Fibroblast of lung (primary cell): ENCODE data around the gene SUV39H1. TPM values are rescaled to one million over a fixed set of nuclear protein-coding genes. Genes with fewer than 3 reads are reported as not detected.
A peak's percentile ranks its signal among the peaks of the same experiment; 100 is the strongest.

Source experiments
- DNase-seq, 2 donors: peaks; one replicate each; pipeline versions ENCODE4 v3.0.0 to v3.0.0-alpha.2; 2010; ENCODE audit warnings: low read depth in 2 of 2
- H2AFZ ChIP-seq: 2 replicates; pipeline ENCODE4 v1.5.1; 2012; ENCODE audit warnings: low read length, control low read depth, inconsistent platforms
- H3K27ac ChIP-seq: 2 replicates; pipeline ENCODE4 v1.5.1; 2011; ENCODE audit warnings: low read length, control low read depth; ENCODE audit not compliant: insufficient read depth
- H3K27me3 ChIP-seq: 2 replicates; pipeline ENCODE4 v1.5.1; 2011; ENCODE audit warnings: mild to moderate bottlenecking, low read length; ENCODE audit not compliant: control insufficient read depth, insufficient read depth
- H3K36me3 ChIP-seq: 2 replicates; pipeline ENCODE4 v1.5.1; 2011; ENCODE audit warnings: low read length; ENCODE audit not compliant: control insufficient read depth, insufficient read depth
- H3K4me1 ChIP-seq: 2 replicates; pipeline ENCODE4 v1.5.1; 2011; ENCODE audit warnings: low read length; ENCODE audit not compliant: control insufficient read depth, insufficient read depth; ENCODE audit errors: extremely low read depth
- H3K4me2 ChIP-seq: 2 replicates; pipeline ENCODE4 v1.5.1; 2011; ENCODE audit warnings: low read length, control low read depth; ENCODE audit not compliant: insufficient read depth; ENCODE audit errors: extremely low read depth
- H3K4me3 ChIP-seq, 4 experiments: fragments of 200-600 bp in 1 of 4; sonication (generic) in 1 of 4; replicated peaks in 1 of 4; 2 replicates each; pipeline ENCODE4 v1.5.1; 2011 to 2016; ENCODE audit warnings: low read length in 4 of 4, low read depth in 3 of 4, mild to moderate bottlenecking in 3 of 4, control low read depth in 2 of 4, inconsistent platforms in 1 of 4, mixed read lengths in 1 of 4; ENCODE audit not compliant: insufficient read depth in 1 of 4; ENCODE audit errors: control extremely low read depth in 1 of 4
- H3K79me2 ChIP-seq: 2 replicates; pipeline ENCODE4 v1.5.1; 2012; ENCODE audit warnings: mild to moderate bottlenecking, low read length, inconsistent platforms; ENCODE audit not compliant: control insufficient read depth, insufficient read depth
- H3K9ac ChIP-seq: 2 replicates; pipeline ENCODE4 v1.5.1; 2011; ENCODE audit warnings: mild to moderate bottlenecking, low read length, control low read depth; ENCODE audit not compliant: insufficient read depth
- H3K9me3 ChIP-seq: 2 replicates; pipeline ENCODE4 v1.5.1; 2012; ENCODE audit warnings: low read depth, low read length; ENCODE audit not compliant: control insufficient read depth, insufficient read depth
- H4K20me1 ChIP-seq: 2 replicates; pipeline ENCODE4 v1.5.1; 2011; ENCODE audit warnings: low read length; ENCODE audit not compliant: control insufficient read depth, insufficient read depth; ENCODE audit errors: extremely low read depth
- EZH2 ChIP-seq: IDR thresholded peaks from 2 replicates; pipeline ENCODE4 v1.5.1; 2012; ENCODE audit warnings: low read length, control low read depth, mild to moderate bottlenecking; ENCODE audit errors: missing control alignments
- polyA plus RNA-seq, 2 donors: library from polyadenylated mRNA; depleted of rRNA in 1 of 2; stranded (reverse) in 1 of 2; unstranded in 1 of 2; fragments of >200 nt; gene quantifications; 2 replicates each; pipeline ENCODE4 v1.2.1, GENCODE V29; 2011 to 2012; ENCODE audit warnings: missing spikeins in 1 of 2
- total RNA-seq: library from RNA; depleted of rRNA; stranded (reverse); fragments of >200 nt; gene quantifications from 2 replicates; pipeline ENCODE4 v1.2.1, GENCODE V29; 2014
- TF ChIP-seq, protein P1 (sequence below), 2 donors: IDR thresholded peaks in 1 of 2; conservative IDR thresholded peaks in 1 of 2; 1 replicate in 1 of 2; 2 replicates in 1 of 2; pipeline ENCODE4 v1.5.1; 2011 to 2012; ENCODE audit warnings: low read length in 2 of 2, control low read depth in 1 of 2, inconsistent platforms in 1 of 2, low read depth in 1 of 2, mild to moderate bottlenecking in 1 of 2

The SUV39H1 gene
- total and polyA plus RNA-seq, 2 donors (not counting 1 experiment from before 2014, with no cell fraction given) = 1.5 to 2.8 TPM

DNA sequence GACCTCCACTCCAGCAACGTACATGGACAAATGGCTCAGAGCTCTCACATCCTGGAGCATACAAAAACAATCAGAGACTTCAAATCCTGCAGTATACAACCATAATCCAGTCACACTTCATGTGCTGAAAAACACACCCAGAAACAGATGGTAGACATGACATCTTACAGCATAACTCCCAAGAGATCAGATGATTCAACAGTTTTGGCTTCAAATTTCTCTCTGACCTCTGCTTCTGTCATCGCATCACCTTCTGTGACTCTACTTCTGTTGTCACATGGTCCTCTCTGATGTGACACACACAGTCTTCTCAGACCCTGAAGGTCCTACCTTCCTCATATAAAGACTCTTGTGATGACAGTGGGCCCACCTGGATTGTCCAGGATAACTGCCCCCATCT, 18.5 kb downstream of the SUV39H1 start:
- Histone ChIP-seq H3K27ac (no peak overlapping the region), H3K9ac (no peak overlapping the region), H3K9me3 (no peaks in the 10 kb centered on the region), H4K20me1 (no peaks in the 10 kb centered on the region), H3K4me3 (no peak overlapping the region), H3K4me2 (no peak overlapping the region), H3K36me3 (no peaks in the 10 kb centered on the region), H3K79me2 (no peaks in the 10 kb centered on the region), H3K4me1 (peaks cover 3% of the 10 kb centered on the region), H2AFZ (no peak overlapping the region), H3K27me3 (no peaks in the 10 kb centered on the region)
- DNase-seq = peak; percentile 25 to 47
- TF ChIP-seq EZH2 = no peak
- TF ChIP-seq, protein P1, sequence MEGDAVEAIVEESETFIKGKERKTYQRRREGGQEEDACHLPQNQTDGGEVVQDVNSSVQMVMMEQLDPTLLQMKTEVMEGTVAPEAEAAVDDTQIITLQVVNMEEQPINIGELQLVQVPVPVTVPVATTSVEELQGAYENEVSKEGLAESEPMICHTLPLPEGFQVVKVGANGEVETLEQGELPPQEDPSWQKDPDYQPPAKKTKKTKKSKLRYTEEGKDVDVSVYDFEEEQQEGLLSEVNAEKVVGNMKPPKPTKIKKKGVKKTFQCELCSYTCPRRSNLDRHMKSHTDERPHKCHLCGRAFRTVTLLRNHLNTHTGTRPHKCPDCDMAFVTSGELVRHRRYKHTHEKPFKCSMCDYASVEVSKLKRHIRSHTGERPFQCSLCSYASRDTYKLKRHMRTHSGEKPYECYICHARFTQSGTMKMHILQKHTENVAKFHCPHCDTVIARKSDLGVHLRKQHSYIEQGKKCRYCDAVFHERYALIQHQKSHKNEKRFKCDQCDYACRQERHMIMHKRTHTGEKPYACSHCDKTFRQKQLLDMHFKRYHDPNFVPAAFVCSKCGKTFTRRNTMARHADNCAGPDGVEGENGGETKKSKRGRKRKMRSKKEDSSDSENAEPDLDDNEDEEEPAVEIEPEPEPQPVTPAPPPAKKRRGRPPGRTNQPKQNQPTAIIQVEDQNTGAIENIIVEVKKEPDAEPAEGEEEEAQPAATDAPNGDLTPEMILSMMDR (conservative IDR thresholded peaks at IDR 0.05 in 1 of 2, IDR thresholded peaks at IDR 0.05 in 1 of 2; ENCODE audit: low read depth in 1 of 2, low read length in 2 of 2) = no peak

- no peaks in the 10 kb centered on the region for H3K27me3 ChIP-seq
- H2AFZ ChIP-seq = no peak overlapping the region
- no peak overlapping the region for H3K27ac ChIP-seq
- no peak overlapping the region for H3K4me2 ChIP-seq
- no peaks in the 10 kb centered on the region for H3K36me3 ChIP-seq
- no peaks in the 10 kb centered on the region for H3K79me2 ChIP-seq
- no peak for TF ChIP-seq EZH2
- TF ChIP-seq, protein P1 (conservative IDR thresholded peaks at IDR 0.05 in 1 of 2, IDR thresholded peaks at IDR 0.05 in 1 of 2; ENCODE audit: low read depth in 1 of 2, low read length in 2 of 2) = no peak
- H4K20me1 ChIP-seq = no peaks in the 10 kb centered on the region
- no peak overlapping the region for H3K9ac ChIP-seq
- H3K4me1 ChIP-seq = peaks cover 3% of the 10 kb centered on the region
- H3K9me3 ChIP-seq = no peaks in the 10 kb centered on the region
- DNase-seq = peak in 1 of 2 donors; percentile 34
- H3K4me3 ChIP-seq = no peak overlapping the region
Measured at GRCh38 chrX:48715876-48716502, 19.5 kb downstream of the SUV39H1 start.

GRCh38 chrX:48719958-48720357, 23.4 kb downstream of the SUV39H1 start:
- Histone ChIP-seq H3K4me2 (no peak overlapping the region), H2AFZ (no peak overlapping the region)

More at GRCh38 chrX:48719958-48720357, 23.4 kb downstream of the SUV39H1 start:
- no peaks in the 10 kb centered on the region for H3K79me2 ChIP-seq
- H3K27me3 ChIP-seq = no peaks in the 10 kb centered on the region
- H3K36me3 ChIP-seq = no peaks in the 10 kb centered on the region
- H3K4me1 ChIP-seq = no peaks in the 10 kb centered on the region
- H3K4me3 ChIP-seq = no peak overlapping the region
- H3K9me3 ChIP-seq = no peaks in the 10 kb centered on the region
- no peaks in the 10 kb centered on the region for H4K20me1 ChIP-seq
- no peak overlapping the region for H3K9ac ChIP-seq
- TF ChIP-seq, protein P1 (conservative IDR thresholded peaks at IDR 0.05 in 1 of 2, IDR thresholded peaks at IDR 0.05 in 1 of 2; ENCODE audit: low read depth in 1 of 2, low read length in 2 of 2) = no peak
- TF ChIP-seq EZH2 = no peak
- no peak overlapping the region for H3K27ac ChIP-seq
- DNase-seq = no peak
